ENCODE results near the gene NYAP2.

The NYAP2 gene

DNA sequence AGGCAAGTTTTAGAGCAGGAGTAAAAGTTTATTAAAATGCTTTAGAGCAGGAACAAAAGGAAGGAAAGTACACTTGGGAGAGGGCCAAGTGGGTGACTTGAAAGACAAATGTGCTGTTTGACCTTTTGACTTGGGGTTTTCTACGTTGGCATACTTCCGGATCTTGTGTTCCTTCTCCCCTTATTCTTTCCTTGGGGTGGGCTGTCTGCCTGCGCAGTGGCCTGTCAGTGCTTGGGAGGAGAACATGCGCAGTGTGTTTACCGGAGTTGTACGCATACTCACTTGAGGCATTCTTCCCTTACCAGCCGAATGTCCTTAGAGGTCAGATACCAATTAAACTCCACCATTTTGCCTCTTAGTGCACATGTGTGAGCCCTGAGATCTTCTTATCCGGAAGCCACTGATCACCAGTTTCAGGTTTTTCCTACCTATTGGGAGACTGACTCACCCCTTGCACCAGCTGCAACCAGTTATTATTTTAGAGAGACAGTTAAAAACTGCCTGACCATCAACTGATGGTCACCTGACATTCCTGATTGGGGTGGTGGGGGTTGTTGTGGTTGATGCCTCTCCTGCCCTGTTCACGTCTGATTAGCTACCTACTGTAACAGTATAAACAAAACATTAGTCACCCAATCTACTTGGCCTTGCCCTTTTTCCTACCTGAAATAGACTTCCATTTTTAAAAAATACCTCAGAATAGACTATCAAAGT is 67.5 kb downstream of the NYAP2 start:
- DNase-seq (ENCODE audit: low read depth): no peak
- TF ChIP-seq, protein P1, sequence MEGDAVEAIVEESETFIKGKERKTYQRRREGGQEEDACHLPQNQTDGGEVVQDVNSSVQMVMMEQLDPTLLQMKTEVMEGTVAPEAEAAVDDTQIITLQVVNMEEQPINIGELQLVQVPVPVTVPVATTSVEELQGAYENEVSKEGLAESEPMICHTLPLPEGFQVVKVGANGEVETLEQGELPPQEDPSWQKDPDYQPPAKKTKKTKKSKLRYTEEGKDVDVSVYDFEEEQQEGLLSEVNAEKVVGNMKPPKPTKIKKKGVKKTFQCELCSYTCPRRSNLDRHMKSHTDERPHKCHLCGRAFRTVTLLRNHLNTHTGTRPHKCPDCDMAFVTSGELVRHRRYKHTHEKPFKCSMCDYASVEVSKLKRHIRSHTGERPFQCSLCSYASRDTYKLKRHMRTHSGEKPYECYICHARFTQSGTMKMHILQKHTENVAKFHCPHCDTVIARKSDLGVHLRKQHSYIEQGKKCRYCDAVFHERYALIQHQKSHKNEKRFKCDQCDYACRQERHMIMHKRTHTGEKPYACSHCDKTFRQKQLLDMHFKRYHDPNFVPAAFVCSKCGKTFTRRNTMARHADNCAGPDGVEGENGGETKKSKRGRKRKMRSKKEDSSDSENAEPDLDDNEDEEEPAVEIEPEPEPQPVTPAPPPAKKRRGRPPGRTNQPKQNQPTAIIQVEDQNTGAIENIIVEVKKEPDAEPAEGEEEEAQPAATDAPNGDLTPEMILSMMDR (conservative IDR thresholded peaks at IDR 0.05; ENCODE audit: control insufficient read depth, insufficient read depth, low read depth, low read length): no peak
- H3K4me3 ChIP-seq (ENCODE audit: control insufficient read depth, low read depth, low read length): no peak overlapping the region

DNA sequence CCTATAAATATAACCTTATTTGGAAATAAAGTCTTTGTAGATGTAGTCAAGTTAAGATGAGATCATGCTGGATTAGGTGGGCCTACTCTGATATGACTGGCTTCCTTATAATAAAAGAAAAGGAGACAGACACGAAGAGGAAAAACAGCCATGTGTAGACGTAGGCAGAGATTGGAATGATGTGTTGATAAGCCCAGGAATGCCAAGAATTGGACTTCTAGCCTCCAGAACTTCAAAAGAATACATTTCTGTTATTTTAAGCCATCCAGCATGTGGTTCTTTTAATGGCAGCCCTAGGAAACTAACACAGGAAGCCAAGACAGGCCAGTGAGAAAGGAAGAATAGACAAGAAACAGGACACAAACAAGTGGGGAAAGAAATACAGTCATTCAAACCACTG is 68.6 kb downstream of the NYAP2 start:
- H3K4me3 ChIP-seq (ENCODE audit: control insufficient read depth, low read depth, low read length): no peak overlapping the region
- no peak for DNase-seq (ENCODE audit: low read depth)
- TF ChIP-seq, protein P1 (conservative IDR thresholded peaks at IDR 0.05; ENCODE audit: control insufficient read depth, insufficient read depth, low read depth, low read length): no peak

DNA sequence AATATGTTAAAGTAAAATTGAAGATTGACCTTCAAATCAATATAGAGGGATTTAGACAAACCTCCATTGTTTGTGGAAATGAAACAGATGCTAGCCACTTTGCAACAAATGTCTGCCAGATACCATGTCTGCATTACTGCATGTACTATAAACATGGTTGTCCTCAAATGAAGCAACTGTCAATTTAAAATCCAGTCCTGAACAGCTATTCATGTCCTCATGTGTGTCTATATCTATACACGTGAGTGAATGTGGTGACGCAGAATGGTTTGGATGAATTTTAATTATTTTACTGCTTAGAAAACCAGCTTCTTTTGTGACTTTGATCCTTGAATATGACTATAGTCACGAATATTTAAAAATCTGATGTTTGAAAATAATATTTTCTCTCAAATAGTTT is 71.5 kb downstream of the NYAP2 start:
- no peak for DNase-seq (ENCODE audit: low read depth)
- TF ChIP-seq, protein P1 (conservative IDR thresholded peaks at IDR 0.05; ENCODE audit: control insufficient read depth, insufficient read depth, low read depth, low read length): no peak
- H3K4me3 ChIP-seq (ENCODE audit: control insufficient read depth, low read depth, low read length): no peak overlapping the region

DNA sequence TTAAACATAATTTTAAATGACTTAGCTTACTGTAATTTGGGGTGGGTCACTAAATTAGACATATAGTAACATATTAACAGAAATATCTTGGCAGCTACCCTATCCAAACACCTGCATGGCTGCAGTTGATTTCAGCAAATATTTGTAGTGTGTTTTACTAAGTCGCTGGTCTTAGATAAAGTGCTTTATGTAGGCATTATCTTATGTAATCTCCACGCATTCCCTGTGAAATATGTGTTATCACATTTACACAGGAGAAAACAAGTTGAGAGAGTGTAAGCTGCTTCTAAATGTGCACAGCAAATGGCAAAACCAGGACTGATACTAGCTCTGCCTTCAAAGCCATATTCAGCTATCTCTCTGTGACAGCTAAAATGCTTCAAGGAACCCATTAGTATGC is 72.0 kb downstream of the NYAP2 start:
- DNase-seq (ENCODE audit: low read depth): no peak
- TF ChIP-seq, protein P1 (conservative IDR thresholded peaks at IDR 0.05; ENCODE audit: control insufficient read depth, insufficient read depth, low read depth, low read length): no peak
- H3K4me3 ChIP-seq (ENCODE audit: control insufficient read depth, low read depth, low read length): no peak overlapping the region

DNA sequence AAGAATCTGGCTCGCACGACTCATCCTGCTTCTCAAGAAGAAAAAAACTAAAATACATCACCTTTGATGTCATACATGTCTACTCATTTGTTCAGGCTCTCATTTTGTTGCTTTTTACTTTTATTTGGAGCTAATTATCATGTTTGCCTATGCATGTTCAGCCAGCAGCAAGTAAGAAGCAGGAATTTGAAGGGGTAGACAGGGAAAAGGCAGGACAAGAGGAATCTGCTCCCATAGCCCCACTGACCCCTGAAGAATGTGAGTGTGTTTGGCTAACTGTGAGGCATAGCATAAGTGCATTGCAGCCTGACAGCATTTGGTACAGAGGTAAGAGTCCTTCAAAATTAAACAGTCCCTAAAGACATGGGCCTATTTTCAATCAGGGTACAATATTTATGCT is 72.7 kb downstream of the NYAP2 start:
- DNase-seq (ENCODE audit: low read depth): no peak
- TF ChIP-seq, protein P1 (conservative IDR thresholded peaks at IDR 0.05; ENCODE audit: control insufficient read depth, insufficient read depth, low read depth, low read length): no peak
- no peak overlapping the region for H3K4me3 ChIP-seq (ENCODE audit: control insufficient read depth, low read depth, low read length)

DNA sequence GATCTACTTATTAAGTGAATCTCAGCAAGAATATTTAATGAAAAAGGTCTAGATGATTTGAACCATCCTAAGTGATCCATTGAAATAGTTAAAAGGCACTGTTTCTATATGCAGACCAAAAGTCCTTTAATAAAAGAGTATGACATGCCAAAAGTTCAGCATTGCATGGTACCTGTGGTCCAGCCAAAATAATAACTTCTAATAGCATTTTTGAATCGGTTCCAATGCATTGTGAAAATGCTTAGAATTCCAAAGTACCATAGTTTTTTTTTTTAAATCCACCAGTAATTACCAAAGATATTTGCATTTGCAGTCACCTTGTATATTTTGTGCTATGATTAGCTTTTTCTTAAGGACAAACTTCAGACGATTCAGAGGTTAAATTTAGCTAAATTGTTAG is 79.9 kb downstream of the NYAP2 start:
- no peak overlapping the region for H3K4me3 ChIP-seq (ENCODE audit: control insufficient read depth, low read depth, low read length)
- DNase-seq (ENCODE audit: low read depth): no peak
- TF ChIP-seq, protein P1 (conservative IDR thresholded peaks at IDR 0.05; ENCODE audit: control insufficient read depth, insufficient read depth, low read depth, low read length): no peak

DNA sequence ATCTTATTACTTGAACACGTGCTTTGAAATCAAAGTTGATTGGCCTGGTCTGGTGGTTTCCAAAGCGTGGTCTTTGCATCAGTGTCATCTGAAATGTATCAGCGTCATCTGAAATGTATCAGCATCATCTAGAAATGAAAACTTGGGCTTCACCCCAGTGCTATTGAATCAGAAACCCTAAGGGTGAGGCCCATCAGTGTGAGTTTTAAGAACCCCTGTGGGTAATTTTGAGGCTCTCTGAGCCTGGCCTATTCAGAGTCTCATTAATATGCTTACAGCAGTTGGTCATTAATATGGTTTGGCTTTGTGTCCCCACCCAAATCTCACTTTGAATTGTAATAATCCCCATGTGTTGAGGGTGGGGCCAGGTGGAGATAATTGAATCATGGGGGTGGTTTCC is 85.2 kb downstream of the NYAP2 start:
- TF ChIP-seq, protein P1 (conservative IDR thresholded peaks at IDR 0.05; ENCODE audit: control insufficient read depth, insufficient read depth, low read depth, low read length): no peak
- no peak for DNase-seq (ENCODE audit: low read depth)
- H3K4me3 ChIP-seq (ENCODE audit: control insufficient read depth, low read depth, low read length): no peak overlapping the region

All from fibroblast of mammary gland (primary cell).